Activated CD8-positive, alpha-beta memory T cell treated with anti-CD3 and anti-CD28 coated beads, Interleukin-2, amount 50 U/mL, for 4 hours (primary cell): Measurements from ENCODE around the gene OSBPL5.

ENCODE experiments used
- DNase-seq: peaks from one replicate; pipeline ENCODE4 v3.0.0-alpha.2; 2020

OSBPL5 gene

DNA sequence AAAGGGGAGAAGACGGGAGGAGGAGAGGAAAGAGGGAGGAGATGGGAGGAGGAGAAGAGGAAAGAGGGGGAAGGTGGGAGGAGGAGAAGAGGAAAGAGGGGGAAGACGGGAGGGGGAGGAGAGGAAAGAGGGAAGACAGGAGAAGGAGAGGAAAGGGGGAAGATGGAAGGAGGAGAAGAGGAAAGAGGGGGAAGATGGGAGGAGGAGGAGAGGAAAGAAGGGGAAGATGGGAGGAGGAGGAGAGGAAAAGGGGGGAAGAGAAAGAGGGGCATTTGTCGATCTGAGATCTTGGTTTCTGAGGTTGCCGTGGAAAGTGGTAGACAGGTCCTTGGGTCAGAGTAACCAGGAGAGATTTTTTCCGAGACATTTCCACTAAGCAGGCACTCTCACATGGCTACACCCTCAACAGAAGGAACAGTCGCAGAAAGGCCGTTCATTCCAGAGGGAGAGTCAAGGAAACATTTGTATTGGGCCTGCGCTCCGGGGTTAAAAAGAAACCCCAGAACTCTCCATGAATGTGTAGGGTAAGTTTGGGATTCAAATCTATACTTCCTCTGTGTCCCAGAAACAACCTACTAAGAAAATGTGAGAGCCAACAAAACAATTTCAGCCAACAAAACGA, 68.1 kb downstream of the OSBPL5 start:
- DNase-seq: no peak

DNA sequence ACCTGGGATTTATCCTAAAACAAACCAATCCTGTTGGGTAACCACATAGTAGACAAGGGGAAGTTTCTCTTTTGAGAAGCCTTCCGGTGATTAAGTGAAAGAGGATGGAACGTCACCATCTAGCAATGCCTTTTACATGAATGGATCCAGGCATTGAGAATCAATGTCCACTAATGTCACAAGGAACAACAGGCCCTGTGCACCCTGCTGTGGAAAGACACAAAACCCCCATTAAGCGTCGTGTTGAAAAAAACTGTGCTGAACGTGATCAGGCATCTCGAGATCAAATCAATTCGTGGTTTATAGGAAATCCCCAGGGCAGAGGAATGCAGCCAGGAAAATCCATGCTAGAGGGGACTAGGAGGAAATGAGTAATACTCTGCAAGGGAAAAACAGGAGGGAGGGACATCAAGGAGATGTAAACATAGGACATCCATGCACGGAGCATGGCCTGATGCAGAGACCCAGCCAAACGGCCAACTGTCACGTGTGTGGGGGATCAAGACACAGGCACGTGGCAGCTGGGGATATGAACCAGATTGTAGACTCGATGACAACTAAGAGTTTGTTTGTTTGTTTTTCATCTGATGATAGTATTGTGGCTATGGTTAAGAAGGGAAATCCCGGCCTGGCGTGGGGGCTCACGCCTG, 69.3 kb downstream of the OSBPL5 start:
- no peak for DNase-seq

DNA sequence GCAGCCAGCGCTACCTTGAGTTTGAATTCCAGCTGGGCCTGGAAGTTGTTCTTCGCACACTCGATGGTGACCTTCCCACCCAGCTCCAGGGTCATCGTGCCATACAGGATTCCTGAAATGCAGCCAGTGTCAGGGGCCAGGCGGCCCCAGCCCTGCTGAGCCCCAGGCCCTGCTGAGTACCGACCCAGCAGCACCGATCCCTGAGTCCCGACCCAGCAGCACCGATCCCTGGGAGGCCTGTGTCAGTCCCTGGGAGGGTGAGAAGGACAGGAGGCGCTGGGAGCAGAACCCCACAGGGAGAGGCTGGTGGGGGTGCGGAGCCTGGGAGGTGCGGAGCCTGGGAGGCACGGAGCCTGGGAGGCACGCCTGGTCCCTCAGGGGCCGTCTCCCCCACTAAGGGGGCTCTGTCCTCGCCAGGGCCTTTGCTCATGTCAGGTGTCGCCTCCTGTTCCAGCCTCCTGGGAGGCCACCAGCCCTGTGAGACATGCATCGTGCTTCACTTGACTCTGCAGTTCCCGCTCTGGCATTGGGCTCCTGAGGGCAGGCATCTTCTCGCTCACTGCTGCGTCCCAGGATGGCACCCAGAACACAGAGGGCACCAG, 70.8 kb downstream of the OSBPL5 start:
- no peak for DNase-seq

DNA sequence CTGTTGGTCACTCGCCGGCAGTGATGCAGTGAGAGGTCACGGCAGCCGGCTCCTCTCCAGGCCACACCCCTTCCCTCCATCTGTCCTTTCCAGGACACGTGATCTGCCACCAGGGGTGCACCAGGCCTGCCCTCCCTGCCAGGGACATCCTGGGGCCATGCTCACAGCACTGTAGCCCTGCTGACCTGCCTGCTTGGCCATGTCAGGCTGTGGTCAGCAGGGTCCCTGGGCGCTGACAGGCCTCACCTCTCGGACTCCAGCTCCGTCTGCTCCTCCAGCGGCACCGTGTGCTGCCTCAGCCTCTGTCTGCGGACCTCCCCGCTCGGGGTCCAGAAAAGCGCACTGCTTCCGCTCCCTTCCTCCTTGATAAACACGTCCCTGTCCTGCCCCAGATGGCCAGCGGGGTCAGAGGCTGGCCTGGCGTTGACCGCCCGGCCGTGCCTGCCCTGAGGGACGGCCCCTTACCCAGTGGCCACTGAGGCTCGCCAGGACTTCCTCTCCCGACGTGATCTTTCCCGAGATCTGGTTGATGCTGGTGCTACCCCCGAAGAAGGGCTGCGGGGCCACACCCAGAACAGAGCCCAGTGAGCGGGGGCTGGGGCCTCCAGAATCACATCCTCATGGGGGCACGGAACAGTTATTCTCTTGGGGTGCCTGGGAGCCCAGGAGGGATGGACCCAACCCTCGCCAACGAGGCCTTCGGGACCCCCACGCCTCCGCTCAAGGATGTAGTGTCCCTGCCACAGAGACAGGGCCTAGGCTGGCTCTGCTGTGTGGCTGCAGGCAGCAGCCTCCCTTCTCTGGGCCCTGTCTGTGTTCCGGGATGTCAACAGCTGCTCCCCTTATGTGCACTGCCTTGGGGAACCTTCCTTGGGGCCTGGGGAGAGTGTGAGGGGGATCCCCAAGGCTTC, 71.6 kb downstream of the OSBPL5 start:
- DNase-seq: no peak

DNA sequence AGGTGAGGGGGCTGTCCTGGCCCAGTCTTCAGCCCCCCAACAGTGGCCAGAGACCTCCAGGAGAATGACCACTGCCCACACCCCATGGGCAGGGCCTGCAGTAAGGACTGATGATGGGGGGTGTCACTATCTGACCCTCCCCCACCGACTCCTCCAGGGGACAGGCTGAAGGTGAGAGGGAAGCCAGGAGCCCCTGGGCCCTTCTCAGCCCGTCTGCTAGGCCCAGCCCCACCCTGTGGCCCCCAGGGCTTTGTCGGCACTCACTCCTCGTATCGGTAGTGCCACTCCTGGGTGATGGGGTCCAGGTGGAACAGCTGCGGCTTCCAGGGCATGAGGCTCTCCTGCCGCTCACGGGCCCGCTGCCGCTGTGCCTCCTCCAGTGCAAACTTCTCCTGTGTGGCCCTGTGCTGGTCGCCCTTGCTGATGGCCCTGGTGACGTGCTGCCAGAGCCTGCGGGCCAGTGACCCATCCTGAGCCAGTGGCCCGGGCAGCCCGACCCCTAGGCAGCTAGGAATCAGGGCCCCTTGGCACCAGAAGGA, 72.4 kb downstream of the OSBPL5 start:
- no peak for DNase-seq

DNA sequence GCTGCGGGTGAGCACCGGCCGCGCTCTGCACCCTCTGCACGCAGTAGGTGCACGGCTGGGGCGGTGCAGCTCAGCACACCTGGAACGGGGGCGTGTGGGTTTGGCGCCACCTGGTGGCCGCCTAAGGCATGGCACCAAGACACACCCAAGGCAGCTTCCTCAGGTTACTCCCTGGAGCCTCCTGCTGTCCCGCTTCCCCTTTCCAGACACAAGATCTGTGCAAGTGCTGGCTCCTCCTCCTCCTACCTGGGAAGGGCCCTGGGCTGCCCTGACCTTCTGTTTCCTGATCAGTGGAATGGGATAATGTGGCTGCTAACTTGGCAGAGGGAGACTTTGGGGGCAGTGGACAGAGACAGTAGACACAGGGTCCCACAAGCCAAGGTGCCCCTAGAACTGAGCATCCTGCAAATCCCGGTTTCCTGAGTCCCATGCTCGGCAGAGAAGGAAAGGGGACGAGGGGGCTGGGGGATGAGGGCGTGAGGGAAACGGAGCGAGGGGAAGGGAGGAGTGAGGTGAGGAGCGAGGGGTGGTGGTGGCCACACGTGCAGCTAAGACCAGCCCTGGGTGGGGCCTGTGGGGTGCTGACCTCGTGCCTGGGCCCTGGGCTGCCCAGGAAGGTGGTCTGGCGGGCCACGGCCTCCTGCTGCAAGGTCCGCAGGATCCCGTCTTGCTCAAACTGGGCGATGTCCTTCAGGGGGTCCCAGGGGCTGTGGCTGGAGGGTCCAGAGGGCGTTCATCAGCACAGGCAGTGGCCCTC, 73.1 kb downstream of the OSBPL5 start:
- DNase-seq: peak; percentile 74

DNA sequence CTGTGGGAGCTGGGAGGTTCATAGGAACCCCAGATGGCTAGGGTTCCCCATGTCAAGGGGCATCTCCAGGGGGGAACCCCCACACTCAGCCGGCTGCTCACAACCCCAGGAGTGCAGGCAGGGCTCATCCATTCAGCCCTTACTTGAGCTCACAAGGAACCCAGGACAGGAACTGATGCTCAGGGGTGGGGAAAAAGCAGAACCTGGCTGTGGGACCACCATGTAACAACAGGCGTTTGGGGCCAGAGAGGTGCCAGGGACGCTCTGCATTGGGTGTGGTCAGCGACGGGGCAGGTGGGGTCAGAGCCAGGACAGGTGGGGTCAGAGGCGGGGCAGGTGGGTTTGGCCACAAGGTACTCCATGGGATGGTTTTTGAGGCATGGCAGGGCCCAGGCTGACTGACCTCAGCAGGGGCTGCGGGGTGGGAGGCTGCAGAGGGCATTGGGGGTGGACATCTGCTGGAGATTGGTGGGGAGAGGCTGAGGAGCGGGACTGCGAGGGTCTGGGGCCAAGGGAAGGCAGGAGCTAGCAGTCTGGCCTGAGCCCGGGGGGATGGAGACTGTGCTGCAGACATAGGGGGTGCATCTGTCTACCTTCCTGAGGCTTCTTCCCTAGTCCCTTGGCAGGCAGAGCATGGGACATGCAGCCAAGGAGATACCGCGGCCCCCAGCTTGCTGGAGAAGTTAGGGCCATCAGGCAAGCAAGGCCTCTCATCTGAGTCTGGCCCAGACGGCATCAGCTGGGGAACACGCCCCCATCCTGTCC, 73.8 kb downstream of the OSBPL5 start:
- no peak for DNase-seq

- DNase-seq: no peak
Measured at GRCh38 chr11:3090096-3090901, 74.8 kb downstream of the OSBPL5 start.

GRCh38 chr11:3089236-3090061, 75.7 kb downstream of the OSBPL5 start:
- no peak for DNase-seq

- no peak for DNase-seq
Measured at GRCh38 chr11:3088806-3089205, 76.3 kb downstream of the OSBPL5 start.

DNA sequence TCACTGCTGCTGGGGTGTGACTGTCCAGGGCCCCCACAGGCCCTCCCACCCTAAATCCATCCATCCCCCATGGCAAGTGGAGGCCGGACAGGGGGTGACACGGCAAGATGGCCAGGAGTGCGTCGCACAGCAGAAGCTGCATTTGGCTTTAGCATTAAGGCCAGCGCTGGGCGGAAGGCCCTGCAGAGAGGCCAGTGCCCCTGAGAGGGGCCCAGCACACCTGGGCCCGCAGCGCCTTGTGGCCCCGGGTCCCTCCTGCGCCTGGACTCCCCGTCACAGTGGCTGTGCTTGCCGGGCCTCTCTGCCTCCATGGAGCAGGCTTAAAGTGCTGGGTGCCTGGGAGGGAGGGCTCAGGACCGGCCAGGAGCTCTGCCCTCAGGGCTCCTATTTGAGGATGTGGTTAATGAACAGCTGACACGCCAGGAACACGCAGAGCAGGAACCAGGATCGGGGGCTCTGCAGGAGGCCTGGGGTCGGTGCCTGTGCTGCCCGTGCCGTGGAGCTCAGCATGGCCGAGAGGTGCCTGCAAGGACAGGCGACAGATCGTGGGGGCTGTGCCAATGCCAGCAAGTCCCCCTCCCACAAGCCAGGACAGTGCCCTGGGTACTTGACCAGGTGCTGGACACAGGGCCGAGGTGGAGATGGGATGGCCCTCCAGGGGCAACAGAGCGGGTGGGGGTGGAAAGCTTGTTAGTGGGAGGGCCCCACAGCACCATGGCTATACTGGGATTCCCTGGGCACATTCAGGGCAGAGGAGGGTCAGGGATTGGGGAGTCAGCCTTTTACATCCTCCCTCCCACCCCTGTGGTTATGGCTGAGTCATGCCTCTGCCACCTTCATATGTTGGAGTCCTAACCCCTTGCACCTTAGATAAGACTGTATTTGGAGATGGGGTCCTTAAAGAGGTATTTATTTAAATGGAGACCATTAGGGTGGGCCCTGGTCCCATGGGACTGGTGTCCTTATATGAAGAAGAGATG, 77.0 kb downstream of the OSBPL5 start:
- no peak for DNase-seq

DNA sequence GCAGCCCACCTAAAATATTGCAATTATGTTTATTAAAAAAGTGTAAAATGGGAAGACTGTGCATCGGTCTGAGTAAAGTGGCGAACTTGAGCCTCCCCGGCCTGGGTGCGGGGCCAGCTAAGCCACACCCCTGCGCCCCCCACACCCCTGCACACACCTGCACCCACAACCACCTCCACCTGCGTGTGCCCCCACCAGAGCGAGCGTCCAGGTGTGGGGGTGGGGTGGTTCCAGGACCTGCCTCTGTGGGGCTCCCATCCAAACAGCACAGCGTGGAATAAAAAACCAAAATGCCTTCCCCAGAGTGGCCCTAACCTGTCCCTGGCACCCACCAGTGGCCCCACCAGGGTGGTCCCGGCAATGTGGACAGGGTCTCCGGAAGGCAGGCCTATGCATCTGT, 77.7 kb downstream of the OSBPL5 start:
- DNase-seq: no peak

DNA sequence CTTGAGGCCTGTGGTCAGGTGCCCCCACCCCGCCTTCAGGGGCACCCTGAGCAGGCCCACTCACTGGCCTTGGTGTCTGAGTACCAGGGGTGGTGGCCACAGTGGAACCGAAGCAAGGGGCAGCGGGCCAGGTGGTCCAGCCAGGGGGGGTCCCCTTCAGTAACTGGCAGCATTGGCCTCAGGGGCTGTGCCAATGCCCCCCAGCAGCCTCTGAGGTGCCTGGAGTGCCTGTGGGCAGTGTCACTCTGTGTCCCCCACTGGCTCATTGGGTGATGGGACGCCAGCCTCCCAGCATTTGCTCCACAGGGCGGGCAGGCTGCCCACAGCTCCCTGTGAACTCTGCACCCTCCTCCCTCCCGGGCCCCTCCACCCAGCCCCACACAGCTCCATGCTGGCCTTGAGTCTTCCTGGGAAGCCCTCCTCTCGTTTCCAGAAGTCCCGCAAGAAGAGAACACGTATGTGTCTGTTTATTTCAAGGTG, 78.4 kb downstream of the OSBPL5 start:
- DNase-seq: no peak

DNA sequence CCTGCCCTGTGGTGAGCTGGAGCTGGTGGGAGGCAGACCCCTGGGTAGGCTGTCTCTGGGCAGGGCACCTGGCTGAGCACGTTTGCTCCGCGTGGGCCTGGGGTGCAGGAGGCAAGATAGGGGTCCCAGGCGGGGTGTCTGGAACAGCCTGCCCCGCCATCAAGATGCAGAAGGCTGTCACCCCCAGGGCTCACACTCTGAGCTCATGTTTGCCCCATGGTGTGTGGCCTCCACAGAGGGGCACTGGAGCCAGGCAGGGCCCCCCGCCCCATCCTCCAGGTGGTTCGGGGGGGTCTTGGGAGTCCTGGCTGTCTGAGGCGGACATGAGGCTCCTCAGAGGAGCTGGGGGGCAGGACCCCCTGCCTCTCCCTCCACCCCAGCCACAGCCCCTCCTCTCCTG, 79.0 kb downstream of the OSBPL5 start:
- no peak for DNase-seq

GRCh38 chr11:3085052-3085451, 80.1 kb downstream of the OSBPL5 start:
- no peak for DNase-seq

GRCh38 chr11:3083321-3083720, 81.8 kb downstream of the OSBPL5 start:
- DNase-seq: no peak

DNA sequence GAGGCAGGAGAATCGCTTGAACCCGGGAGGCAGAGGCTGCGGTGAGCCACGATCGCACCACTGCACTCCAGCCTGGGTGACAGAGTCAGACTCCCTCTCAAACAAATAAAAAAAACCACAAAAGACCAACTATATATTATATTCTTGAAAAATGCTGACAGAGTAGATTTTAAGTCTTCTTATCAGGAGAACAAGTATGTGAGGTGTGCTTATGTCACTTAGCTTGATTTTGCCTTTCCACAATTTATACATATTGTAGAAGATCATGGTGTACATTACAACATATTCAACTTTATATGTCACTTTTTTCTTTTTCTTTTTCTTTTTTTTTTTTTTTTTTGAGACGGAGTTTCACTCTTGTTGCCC, 83.7 kb downstream of the OSBPL5 start:
- DNase-seq: no peak

DNA sequence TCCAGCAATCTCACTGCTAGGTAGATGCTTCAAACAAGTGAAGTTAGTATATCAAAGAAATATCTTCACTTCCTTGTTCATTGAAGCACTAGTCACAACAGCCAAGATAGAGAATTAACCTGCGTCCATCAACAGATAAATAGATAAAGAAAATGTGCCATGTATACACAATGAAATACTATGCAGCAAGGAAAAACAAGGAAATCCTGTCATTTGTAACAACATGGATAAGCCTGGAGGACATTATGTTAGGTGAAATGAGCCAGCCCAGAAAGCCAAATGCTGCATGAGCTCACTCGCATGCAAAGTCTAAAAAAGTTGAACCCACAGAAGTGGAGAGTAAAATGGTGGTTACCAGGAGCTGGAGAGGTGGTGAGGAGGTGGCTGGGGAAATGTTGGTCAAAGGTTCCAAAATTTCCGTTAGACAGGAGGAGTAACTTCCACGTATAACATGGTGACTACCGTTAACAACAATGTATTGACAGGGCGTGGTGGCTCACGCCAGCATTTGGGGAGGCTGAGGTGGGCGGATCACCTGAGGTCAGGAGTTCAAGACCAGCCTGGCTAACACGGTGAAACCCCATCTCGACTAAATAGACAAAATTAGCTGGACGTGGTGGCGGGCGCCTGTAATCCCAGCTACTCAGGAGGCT, 84.3 kb downstream of the OSBPL5 start:
- no peak for DNase-seq
